ENCODE data around the gene HK1. TPM values are rescaled to one million over a fixed set of nuclear protein-coding genes. Genes with fewer than 3 reads are reported as not detected.
A peak's percentile ranks its signal among the peaks of the same experiment; 100 is the strongest.

The HK1 gene
- total RNA-seq, 4 donors from 2014 or later = 17.9 to 77.6 (median 43.6) TPM

GRCh38 chr10:69388488-69388887 is 110.2 kb downstream of the HK1 start:
- Histone ChIP-seq H3K4me3 (no peak overlapping the region), H3K4me1 (peaks cover 5 to 11% of the 10 kb centered on the region in 2 donors), H3K36me3 (no peaks in the 10 kb centered on the region), H3K27me3 (no peaks in the 10 kb centered on the region), H3K27ac (no peak overlapping the region), H3K9me3 (no peaks in the 10 kb centered on the region)
- intact Hi-C loops (cut with DNase I; ENCODE audit: low total_unique reads) = no loop called here
- DNase-seq = no peak
- TF ChIP-seq, protein P1, sequence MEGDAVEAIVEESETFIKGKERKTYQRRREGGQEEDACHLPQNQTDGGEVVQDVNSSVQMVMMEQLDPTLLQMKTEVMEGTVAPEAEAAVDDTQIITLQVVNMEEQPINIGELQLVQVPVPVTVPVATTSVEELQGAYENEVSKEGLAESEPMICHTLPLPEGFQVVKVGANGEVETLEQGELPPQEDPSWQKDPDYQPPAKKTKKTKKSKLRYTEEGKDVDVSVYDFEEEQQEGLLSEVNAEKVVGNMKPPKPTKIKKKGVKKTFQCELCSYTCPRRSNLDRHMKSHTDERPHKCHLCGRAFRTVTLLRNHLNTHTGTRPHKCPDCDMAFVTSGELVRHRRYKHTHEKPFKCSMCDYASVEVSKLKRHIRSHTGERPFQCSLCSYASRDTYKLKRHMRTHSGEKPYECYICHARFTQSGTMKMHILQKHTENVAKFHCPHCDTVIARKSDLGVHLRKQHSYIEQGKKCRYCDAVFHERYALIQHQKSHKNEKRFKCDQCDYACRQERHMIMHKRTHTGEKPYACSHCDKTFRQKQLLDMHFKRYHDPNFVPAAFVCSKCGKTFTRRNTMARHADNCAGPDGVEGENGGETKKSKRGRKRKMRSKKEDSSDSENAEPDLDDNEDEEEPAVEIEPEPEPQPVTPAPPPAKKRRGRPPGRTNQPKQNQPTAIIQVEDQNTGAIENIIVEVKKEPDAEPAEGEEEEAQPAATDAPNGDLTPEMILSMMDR (IDR thresholded peaks at IDR 0.05) = no peak
- TF ChIP-seq POLR2A (IDR thresholded peaks at IDR 0.05) = no peak

- Histone ChIP-seq H3K4me3 (no peak overlapping the region), H3K9me3 (no peaks in the 10 kb centered on the region), H3K27me3 (no peaks in the 10 kb centered on the region), H3K27ac (no peak overlapping the region), H3K4me1 (no peaks in the 10 kb centered on the region), H3K36me3 (no peaks in the 10 kb centered on the region)
- TF ChIP-seq, protein P1 (IDR thresholded peaks at IDR 0.05) = no peak
- TF ChIP-seq POLR2A (IDR thresholded peaks at IDR 0.05) = no peak
- no peak for DNase-seq
- intact Hi-C loops (cut with DNase I; ENCODE audit: low total_unique reads) = loop anchor here (5.0 kb wide), 1 partner anchor 153 kb away; no protein-coding TSS in a partner anchor
Observed at GRCh38 chr10:69389827-69390490, 111.7 kb downstream of the HK1 start.

DNA sequence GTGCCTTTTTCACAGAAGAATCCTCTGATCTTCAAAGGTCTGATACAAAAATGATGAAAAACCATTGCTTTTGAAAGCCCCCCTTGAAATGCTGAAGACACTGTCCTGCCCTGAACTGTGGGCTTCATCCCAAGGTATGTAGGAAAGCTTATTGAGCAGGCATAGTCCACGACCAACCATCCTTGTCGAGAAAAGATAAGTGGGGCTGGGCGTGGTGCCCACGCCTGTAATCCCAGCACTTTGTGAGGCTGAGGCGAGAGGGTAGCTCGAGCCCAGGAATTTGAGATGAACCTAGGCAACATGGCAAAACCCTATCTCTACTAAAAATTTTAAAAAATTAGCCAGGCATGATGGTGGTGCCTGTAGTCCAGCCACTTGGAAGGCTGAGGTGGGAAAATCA is 112.9 kb downstream of the HK1 start:
- DNase-seq = no peak
- intact Hi-C loops (cut with DNase I; ENCODE audit: low total_unique reads) = loop anchor here (5.0 kb wide), 1 partner anchor 154 kb away; no protein-coding TSS in a partner anchor
- no peak overlapping the region for H3K27ac ChIP-seq
- no peaks in the 10 kb centered on the region for H3K4me1 ChIP-seq
- H3K27me3 ChIP-seq = no peaks in the 10 kb centered on the region
- H3K36me3 ChIP-seq = no peaks in the 10 kb centered on the region
- H3K9me3 ChIP-seq = no peaks in the 10 kb centered on the region
- H3K4me3 ChIP-seq = no peak overlapping the region
- TF ChIP-seq, protein P1 (IDR thresholded peaks at IDR 0.05) = no peak
- no peak for TF ChIP-seq POLR2A (IDR thresholded peaks at IDR 0.05)

DNA sequence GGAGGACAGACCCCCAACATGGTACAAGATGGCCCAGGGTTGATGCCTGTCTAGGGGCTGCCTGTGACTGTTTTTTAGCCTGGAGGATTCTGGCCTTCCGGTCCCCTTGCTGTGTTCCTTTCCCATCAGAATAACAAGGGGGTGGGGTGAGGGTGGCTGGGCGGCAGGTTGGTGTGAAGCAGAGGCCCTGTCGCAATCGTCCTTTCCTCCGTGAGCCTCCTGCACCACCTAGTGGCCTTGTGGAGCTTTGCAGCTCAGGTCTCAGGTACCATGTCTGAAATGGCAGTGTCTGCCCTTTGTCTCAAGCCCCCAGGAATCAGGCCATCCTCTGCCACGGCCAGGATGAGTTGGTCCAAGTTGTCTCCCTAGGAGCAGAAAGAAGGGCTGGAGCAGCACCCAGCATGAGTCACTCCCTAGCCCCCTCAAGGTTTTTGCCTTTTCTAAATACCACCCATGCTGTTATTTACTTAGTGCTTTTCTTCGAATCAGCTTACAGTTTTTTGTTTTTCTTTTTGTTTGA is 114.2 kb downstream of the HK1 start:
- no peaks in the 10 kb centered on the region for H3K9me3 ChIP-seq
- H3K4me1 ChIP-seq = no peaks in the 10 kb centered on the region
- no peaks in the 10 kb centered on the region for H3K27me3 ChIP-seq
- H3K4me3 ChIP-seq = no peak overlapping the region
- DNase-seq = peak; percentile 85 to 89
- TF ChIP-seq, protein P1 (IDR thresholded peaks at IDR 0.05) = peak; percentile 97 to 98 (median 98)
- TF ChIP-seq POLR2A (IDR thresholded peaks at IDR 0.05) = no peak
- H3K27ac ChIP-seq = peak overlapping the region in 1 of 2 donors; percentile 15
- H3K36me3 ChIP-seq = no peaks in the 10 kb centered on the region
- intact Hi-C loops (cut with DNase I; ENCODE audit: low total_unique reads) = loop anchor here (5.0 kb wide), 1 partner anchor 155 kb away; no protein-coding TSS in a partner anchor

DNA sequence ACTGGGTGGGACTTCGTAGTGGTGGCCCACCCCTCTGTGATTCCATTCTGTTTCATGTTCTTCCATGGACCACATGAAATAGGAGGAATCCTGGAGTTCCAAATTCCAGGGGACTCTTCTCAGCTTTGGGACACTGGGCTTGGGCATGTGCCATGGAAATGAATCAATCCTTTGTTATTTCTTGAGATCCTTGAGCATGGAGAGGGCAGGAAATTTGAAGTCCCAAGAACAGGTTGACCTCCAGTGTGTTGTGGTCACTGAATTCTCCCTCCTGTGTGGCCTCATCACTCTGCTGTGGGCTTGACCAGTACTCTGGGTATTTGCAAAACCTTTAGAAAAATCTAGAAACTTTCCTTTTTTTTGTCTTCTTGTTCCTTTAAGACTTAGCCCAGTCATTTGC is 115.7 kb downstream of the HK1 start:
- no peaks in the 10 kb centered on the region for H3K4me1 ChIP-seq
- TF ChIP-seq, protein P1 (IDR thresholded peaks at IDR 0.05) = no peak
- TF ChIP-seq POLR2A (IDR thresholded peaks at IDR 0.05) = no peak
- H3K27me3 ChIP-seq = no peaks in the 10 kb centered on the region
- H3K9me3 ChIP-seq = no peaks in the 10 kb centered on the region
- H3K27ac ChIP-seq = no peak overlapping the region
- intact Hi-C loops (cut with DNase I; ENCODE audit: low total_unique reads) = loop anchor here (5.0 kb wide), 1 partner anchor 157 kb away; no protein-coding TSS in a partner anchor
- no peak for DNase-seq
- H3K4me3 ChIP-seq = no peak overlapping the region
- H3K36me3 ChIP-seq = no peaks in the 10 kb centered on the region

Data from uterus (tissue), 4 donors.